ENCODE data around the gene GSTO2. TPM values are rescaled to one million over a fixed set of nuclear protein-coding genes. Genes with fewer than 3 reads are reported as not detected.

GSTO2 gene
- total and polyA plus RNA-seq, 2 experiments from 2014 or later: 30.7 to 49.8 TPM

DNA sequence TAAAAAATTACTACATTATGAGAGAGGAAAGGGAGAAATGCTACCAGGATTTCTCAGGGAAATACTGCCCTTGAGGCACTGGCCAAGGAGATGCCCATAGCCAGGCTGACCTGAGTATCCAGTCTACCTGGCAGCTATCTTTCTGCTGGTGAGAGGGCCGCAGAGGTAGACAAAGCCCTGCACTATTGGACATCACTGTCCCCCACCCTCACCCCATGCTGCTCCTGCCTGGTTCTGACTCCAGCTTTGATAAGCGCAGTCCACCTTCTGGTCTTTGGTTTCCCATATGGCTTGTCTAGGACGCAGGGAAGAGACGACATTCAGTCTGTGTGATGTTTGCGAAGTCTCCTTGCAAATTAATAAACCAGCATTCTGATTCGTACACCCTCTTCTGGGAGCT lies 65.6 kb downstream of the GSTO2 start (continued):
- TF ChIP-seq, protein P1, sequence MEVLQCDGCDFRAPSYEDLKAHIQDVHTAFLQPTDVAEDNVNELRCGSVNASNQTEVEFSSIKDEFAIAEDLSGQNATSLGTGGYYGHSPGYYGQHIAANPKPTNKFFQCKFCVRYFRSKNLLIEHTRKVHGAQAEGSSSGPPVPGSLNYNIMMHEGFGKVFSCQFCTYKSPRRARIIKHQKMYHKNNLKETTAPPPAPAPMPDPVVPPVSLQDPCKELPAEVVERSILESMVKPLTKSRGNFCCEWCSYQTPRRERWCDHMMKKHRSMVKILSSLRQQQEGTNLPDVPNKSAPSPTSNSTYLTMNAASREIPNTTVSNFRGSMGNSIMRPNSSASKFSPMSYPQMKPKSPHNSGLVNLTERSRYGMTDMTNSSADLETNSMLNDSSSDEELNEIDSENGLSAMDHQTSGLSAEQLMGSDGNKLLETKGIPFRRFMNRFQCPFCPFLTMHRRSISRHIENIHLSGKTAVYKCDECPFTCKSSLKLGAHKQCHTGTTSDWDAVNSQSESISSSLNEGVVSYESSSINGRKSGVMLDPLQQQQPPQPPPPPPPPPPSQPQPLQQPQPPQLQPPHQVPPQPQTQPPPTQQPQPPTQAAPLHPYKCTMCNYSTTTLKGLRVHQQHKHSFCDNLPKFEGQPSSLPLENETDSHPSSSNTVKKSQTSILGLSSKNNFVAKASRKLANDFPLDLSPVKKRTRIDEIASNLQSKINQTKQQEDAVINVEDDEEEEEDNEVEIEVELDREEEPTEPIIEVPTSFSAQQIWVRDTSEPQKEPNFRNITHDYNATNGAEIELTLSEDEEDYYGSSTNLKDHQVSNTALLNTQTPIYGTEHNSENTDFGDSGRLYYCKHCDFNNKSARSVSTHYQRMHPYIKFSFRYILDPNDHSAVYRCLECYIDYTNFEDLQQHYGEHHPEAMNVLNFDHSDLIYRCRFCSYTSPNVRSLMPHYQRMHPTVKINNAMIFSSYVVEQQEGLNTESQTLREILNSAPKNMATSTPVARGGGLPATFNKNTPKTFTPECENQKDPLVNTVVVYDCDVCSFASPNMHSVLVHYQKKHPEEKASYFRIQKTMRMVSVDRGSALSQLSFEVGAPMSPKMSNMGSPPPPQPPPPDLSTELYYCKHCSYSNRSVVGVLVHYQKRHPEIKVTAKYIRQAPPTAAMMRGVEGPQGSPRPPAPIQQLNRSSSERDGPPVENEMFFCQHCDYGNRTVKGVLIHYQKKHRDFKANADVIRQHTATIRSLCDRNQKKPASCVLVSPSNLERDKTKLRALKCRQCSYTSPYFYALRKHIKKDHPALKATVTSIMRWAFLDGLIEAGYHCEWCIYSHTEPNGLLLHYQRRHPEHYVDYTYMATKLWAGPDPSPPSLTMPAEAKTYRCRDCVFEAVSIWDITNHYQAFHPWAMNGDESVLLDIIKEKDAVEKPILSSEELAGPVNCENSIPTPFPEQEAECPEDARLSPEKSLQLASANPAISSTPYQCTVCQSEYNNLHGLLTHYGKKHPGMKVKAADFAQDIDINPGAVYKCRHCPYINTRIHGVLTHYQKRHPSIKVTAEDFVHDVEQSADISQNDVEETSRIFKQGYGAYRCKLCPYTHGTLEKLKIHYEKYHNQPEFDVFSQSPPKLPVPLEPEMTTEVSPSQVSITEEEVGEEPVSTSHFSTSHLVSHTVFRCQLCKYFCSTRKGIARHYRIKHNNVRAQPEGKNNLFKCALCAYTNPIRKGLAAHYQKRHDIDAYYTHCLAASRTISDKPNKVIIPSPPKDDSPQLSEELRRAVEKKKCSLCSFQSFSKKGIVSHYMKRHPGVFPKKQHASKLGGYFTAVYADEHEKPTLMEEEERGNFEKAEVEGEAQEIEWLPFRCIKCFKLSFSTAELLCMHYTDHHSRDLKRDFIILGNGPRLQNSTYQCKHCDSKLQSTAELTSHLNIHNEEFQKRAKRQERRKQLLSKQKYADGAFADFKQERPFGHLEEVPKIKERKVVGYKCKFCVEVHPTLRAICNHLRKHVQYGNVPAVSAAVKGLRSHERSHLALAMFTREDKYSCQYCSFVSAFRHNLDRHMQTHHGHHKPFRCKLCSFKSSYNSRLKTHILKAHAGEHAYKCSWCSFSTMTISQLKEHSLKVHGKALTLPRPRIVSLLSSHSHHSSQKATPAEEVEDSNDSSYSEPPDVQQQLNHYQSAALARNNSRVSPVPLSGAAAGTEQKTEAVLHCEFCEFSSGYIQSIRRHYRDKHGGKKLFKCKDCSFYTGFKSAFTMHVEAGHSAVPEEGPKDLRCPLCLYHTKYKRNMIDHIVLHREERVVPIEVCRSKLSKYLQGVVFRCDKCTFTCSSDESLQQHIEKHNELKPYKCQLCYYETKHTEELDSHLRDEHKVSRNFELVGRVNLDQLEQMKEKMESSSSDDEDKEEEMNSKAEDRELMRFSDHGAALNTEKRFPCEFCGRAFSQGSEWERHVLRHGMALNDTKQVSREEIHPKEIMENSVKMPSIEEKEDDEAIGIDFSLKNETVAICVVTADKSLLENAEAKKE (CRISPR knock-in tag; IDR thresholded peaks at IDR 0.05): no peak
- no peak for TF ChIP-seq NANOG (IDR thresholded peaks at IDR 0.05; ENCODE audit: borderline replicate concordance)
- no peak for TF ChIP-seq JUNB (IDR thresholded peaks at IDR 0.05; ENCODE audit: unreplicated experiment)
- TF ChIP-seq ZNF331 (CRISPR knock-in tag; IDR thresholded peaks at IDR 0.05; ENCODE audit: low read depth): no peak

- H3K9me2 ChIP-seq (ENCODE audit: insufficient read depth): no peaks in the 10 kb centered on the region
- no peak overlapping the region for H3K27ac ChIP-seq (ENCODE audit: low read depth)
- Mint-ChIP-seq H3K27ac (no peak overlapping the region), H3K36me3 (ENCODE audit: low read depth) (no peaks in the 10 kb centered on the region; the same call in 2 of the 3 replicates), H3K4me1 (peaks cover 79% of the 10 kb centered on the region), H3K4me3 (no peak overlapping the region; the same call in 2 of the 3 replicates), H3K27me3 (ENCODE audit: insufficient read depth, low read depth, poor library complexity) (peaks cover 16% of the 10 kb centered on the region), H3K9me3 (no peaks in the 10 kb centered on the region)
- H3K4me2 ChIP-seq: no peak overlapping the region
- DNase-seq (ENCODE audit: low spot score) (no peak), ATAC-seq (no peak)
- H4K20me1 ChIP-seq (replicated peaks; ENCODE audit: insufficient read depth): peaks cover 2% of the 10 kb centered on the region; the same call in 1 of the 2 replicates
- peaks cover 13% of the 10 kb centered on the region for H3F3A ChIP-seq (replicated peaks; ENCODE audit: low read depth)
- no peak overlapping the region for H3K4me3 ChIP-seq
- H3K27me3 ChIP-seq (ENCODE audit: insufficient read depth): peaks cover 7% of the 10 kb centered on the region; the same call in 1 of the 2 replicates
- H3K4me1 ChIP-seq (ENCODE audit: insufficient read depth): peaks cover 82% of the 10 kb centered on the region
- H3K36me3 ChIP-seq (ENCODE audit: insufficient read depth): no peaks in the 10 kb centered on the region
- H3K79me2 ChIP-seq (replicated peaks; ENCODE audit: insufficient read depth): peaks cover 74% of the 10 kb centered on the region
- H2AFZ ChIP-seq: no peak overlapping the region
- TF ChIP-seq ZNF114 (CRISPR knock-in tag; IDR thresholded peaks at IDR 0.05) (no peak), POLR2AphosphoS5 (IDR thresholded peaks at IDR 0.05; ENCODE audit: low read depth) (no peak), NANOG (IDR thresholded peaks at IDR 0.05; ENCODE audit: borderline replicate concordance) (no peak)
- TF ChIP-seq, protein P2, sequence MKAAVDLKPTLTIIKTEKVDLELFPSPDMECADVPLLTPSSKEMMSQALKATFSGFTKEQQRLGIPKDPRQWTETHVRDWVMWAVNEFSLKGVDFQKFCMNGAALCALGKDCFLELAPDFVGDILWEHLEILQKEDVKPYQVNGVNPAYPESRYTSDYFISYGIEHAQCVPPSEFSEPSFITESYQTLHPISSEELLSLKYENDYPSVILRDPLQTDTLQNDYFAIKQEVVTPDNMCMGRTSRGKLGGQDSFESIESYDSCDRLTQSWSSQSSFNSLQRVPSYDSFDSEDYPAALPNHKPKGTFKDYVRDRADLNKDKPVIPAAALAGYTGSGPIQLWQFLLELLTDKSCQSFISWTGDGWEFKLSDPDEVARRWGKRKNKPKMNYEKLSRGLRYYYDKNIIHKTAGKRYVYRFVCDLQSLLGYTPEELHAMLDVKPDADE (IDR thresholded peaks at IDR 0.05): no peak
- TF ChIP-seq, protein P3, sequence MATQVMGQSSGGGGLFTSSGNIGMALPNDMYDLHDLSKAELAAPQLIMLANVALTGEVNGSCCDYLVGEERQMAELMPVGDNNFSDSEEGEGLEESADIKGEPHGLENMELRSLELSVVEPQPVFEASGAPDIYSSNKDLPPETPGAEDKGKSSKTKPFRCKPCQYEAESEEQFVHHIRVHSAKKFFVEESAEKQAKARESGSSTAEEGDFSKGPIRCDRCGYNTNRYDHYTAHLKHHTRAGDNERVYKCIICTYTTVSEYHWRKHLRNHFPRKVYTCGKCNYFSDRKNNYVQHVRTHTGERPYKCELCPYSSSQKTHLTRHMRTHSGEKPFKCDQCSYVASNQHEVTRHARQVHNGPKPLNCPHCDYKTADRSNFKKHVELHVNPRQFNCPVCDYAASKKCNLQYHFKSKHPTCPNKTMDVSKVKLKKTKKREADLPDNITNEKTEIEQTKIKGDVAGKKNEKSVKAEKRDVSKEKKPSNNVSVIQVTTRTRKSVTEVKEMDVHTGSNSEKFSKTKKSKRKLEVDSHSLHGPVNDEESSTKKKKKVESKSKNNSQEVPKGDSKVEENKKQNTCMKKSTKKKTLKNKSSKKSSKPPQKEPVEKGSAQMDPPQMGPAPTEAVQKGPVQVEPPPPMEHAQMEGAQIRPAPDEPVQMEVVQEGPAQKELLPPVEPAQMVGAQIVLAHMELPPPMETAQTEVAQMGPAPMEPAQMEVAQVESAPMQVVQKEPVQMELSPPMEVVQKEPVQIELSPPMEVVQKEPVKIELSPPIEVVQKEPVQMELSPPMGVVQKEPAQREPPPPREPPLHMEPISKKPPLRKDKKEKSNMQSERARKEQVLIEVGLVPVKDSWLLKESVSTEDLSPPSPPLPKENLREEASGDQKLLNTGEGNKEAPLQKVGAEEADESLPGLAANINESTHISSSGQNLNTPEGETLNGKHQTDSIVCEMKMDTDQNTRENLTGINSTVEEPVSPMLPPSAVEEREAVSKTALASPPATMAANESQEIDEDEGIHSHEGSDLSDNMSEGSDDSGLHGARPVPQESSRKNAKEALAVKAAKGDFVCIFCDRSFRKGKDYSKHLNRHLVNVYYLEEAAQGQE (IDR thresholded peaks at IDR 0.05; ENCODE audit: unreplicated experiment): no peak
Measured at GRCh38 chr10:104334965-104335650, 66.1 kb downstream of the GSTO2 start.
